GM19452 (cell line): ENCODE measurements around the gene ADIPOR2.

Experiments used
- ATAC-seq: cut with Tn5 transposase; IDR thresholded peaks from one replicate; pipeline ENCODE4 v1.9.1; 2021; ENCODE audit not compliant: unreplicated experiment

ADIPOR2 gene

DNA sequence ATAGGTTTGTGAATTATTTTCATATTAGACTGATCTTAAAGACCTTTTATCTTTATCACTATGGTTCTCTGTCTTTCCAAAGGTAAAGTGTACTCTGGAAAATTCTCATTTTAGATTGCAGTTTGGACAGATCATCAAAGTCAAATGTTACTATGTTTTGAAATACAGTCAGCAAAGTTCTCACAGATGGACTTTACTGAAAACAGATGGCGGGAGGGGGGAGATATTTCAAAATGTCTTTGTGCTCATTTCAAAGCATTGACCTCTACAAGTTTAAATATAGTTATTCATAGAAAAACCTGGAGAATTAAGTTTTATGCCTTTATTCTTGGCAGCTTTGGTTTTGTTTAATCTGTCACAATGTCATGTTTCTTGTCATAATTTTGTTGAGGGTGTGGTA lies 77.7 kb downstream of the ADIPOR2 start:
- ATAC-seq: no peak

DNA sequence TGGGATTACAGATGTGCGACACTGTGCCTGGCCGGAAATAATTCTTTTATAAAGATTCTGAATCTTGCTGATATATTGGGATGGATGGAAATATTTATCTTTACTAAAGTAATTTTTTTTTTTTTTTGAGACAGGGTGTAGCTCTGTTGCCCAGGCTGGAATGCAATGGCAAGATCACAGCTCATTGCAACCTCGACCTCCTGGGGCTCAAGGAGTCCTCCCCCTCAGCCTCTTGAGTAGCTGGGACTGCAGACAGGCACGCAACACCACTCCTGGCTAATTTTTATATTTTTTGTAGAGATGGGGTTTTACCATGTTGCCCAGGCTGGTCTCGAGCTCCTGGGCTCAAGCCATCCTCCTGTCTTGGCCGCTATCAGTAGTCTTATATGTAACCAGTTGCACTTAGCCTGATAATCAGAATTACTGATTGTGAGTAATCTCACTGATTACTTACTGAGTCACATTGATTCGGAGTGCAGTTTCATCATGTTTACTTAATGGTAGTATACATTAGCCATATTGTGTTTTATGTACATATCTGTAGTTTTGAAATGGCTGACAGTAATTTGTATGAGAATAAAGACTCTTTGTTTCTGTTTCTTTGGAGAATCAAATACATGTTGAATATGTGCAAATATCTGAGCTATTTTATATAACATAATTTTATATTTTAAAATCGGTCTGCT lies 79.1 kb downstream of the ADIPOR2 start:
- no peak for ATAC-seq

DNA sequence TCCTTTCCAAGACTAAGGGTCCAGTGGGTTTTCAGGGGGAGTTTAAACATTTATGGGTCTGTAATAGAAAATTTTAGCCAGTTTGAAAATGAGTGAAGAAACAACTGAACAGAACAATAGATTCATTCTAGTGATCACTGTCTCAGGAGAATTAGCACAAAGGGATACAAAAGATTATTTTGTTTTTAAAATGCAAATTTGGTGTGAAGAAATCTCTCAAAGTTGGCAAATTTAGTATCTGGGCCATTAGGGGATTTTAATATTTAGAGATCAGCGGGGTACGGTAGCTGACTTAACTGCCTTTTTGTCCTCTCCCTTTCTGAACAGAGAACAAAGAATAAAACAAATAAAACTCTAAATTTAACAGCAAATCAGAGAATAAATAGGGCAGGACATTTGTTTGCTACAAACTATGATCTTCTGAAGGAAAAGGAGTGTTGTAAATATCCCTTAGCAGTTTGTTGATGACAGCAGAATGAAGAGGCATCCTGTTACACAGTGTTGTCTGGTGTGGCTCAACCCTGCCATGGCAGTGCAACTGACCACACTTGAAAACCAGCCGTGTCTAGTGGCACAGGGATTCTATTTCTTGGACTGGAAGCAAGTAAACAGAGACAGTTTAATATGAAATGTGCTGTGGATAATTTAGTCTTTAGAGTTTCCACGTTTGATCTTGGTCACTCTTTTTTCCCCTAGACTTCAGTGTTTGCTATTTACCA lies 83.2 kb downstream of the ADIPOR2 start:
- ATAC-seq: no peak

DNA sequence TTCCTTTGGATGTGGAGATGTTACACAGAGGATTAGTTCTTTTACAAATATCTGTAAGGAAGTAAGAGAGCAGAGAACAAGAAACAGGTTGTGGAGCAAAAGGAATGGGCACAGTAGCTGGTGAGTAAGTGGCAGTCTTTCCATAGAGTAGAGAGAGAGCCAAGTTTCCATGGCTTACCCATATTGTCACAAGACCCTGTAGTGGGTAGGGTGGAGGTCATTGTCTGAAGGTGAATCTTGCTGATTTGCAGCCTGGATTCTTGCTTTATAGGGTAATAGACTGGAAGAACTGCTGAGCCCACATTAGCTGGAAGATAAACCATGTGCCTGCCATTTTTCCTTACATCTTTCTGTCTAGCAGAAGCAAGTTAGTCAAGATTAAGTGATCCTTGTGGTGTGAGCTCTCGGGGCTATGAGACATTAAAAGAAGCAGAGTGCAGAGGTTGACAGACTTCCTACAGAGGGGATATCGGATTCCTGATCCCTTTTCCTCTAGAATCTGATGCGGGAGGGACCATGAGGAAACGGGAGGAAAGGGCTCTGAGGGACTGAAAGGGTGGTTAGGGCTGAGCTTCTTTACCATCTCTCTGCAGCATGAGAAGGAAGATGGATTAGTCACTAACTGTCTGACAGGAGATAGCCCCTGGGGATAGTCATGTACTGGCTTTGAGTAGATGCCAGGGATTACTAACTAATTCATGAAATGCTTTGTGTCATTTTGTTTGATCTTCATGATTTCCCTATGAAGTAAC lies 85.5 kb downstream of the ADIPOR2 start:
- no peak for ATAC-seq

DNA sequence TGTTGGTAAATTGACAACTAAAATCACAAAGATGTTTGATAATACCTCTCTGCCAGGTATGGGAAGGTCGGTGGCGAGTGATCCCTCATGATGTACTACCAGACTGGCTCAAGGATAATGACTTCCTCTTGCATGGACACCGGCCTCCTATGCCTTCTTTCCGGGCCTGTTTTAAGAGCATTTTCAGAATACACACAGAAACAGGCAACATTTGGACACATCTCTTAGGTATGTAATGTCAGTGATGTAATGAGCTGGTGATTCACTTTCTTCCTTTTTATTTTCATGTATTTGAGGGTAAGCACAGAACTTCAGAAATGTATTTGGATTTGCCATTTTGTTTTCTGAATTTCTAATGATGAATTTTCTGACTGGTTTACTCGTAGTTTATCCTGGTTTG lies 86.9 kb downstream of the ADIPOR2 start:
- no peak for ATAC-seq

DNA sequence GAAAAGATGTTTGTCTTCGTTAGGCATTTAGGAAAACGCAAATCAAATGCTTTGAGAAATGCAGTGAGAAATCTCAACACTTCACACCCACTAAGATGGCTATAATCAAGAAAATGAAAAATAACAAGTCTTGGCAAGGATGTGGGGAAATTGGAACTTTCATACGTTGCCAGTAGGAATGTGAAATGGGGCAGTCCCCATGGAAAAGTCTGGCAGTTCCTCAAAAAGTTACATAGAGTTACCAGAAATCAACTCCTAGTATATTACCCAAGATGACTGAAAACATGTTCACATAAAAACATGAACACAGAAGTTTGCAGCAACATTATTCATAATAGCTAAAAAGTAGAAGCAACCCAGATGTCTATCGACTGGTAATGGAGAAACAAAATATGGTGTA lies 88.0 kb downstream of the ADIPOR2 start:
- no peak for ATAC-seq

DNA sequence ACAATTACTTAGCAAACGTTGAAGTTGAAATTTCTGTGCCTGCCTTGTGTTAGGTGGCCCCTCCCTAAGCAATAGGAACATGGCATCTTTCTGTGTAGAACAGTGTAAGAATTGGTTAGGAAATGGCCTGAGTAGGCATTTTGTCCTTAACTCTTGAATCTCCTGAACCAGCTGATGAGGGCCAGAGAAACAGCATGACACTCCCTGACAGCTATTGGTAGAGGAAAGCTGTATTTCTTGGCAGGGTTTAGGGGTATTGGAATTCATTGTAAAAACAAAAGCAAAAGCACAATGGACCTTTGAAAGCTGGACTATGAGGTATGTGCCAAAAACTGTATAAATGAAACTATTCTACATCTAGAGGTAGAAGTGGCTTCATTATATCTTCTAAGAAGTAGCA lies 88.9 kb downstream of the ADIPOR2 start:
- ATAC-seq: no peak

DNA sequence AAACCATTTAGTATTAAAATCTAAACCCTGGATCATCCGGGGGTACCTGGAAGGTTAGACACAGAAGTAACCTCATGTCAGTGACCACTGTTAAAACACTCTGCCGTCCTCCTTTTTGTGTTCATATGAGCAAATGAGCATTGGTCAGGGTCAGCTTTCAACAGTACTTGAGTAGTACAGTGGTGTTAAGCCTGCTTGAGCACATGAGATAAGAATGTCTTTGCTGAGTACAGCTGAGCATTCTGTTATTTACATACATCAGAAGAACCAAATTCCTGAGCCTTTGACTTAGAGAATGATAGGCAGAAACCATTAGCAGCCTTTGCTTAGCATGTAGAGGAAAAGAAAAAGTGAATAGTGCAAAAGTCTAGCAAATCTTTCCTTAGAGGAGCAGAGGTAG lies 90.9 kb downstream of the ADIPOR2 start:
- ATAC-seq: no peak

DNA sequence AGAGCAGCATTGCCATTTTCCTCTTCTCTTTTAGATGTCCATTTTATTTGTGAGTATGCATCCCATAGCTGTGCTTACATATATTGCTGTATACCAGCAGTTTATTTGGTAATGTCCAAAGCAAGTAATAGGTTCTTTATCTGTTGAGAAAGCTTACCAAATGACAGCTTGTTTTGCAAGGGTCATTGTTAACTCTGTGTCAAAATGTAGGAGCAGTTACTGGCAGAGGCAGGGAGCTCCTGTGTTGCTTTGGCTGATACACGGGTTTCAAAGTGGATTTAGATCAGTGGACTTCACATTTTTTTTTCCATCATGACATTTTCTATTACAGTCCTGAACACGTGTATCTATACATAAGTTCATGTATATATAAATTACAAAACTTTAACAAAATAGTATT lies 91.3 kb downstream of the ADIPOR2 start:
- ATAC-seq: no peak

DNA sequence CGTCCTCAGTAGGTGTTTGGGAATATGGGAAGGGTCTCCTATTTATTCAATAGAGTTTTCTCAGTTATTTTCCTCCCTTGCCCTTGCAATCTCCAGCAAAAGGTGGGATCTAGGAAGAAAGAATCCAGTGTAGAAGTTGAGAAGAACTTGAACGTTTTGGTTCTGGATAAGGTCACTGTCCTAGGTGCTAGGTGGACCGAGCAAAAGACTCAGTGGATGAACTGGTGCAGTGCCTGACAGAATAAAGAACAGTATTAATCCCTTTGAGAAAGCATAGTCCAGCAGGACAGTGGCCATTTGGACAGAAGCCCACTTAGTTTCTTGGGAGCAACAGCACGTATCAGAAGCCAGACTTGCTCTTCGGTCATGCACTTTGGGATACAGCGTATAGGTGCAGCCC lies 96.8 kb downstream of the ADIPOR2 start:
- ATAC-seq: no peak

DNA sequence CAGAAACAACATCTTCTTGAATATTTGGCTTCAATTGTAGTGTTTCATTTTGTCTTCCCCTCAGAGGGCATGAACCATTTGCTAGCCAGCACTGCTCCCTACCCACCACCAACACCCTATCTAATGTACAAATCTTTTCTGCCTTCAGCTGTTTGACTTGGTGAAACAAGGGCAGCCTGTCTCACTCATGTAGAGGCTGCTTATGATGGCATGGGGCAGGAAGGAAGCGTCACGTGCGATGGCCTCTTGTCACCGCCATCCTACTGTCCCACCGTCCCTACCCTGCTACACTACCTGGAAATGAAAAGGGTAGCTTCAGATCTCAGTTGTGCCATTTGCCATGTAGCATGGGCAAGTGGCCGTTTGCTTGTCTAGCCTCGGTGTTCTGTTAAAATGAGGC lies 99.6 kb downstream of the ADIPOR2 start:
- ATAC-seq: no peak

DNA sequence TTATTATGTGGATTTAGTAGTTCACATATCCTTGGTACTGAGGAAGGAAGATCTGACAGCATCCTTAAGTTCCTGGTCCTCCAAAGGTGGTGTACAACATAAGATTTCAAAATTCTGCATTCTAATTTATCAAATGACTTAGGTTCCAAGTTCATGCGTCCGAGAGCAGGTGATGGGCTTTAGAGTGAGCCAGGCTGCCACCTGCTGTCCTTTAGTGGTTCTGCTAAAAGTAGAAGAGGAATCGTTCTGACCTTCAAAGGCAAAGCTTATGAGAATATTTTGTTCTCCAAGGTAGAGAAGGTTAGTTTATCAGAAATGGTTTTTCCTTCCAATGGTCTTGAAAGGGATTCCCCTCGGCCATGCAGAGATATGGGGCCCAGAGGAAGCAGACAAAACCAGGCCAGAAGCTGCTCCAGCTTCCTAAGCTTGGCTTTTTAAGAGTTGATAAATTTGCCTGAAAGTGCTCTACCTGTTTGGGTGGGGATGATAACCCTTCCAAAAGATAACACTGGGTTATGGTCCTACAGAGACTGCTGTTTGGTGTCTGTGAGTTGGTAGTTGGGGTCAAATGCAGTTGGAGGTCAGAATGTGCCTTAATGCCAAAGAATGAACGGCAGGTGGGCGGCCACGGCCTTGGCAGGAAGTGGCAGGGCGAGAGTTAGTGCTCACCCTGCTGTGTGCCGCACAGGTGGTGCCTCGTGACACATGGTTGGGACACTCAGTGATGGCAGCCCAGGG lies 100.4 kb downstream of the ADIPOR2 start:
- ATAC-seq: no peak

DNA sequence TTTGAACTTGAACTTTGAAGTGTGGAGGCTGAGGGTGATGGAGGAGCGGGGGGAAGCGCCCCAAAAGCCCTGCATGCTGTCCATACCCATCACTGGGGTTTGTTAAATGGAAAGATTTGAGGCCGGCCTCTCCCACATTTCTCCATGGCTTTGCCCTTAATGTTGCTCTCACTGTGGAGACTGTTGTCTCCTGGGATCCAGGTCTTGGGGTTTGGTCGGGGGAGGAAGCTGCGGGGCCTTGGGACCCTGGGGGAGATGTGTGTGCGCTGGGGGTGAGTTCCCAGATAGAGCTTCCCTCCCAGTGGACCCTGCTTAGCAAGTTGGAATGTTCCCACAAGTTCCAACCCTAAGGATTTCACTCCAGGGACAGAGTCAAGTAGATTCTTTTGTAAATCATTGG lies 101.5 kb downstream of the ADIPOR2 start:
- no peak for ATAC-seq

DNA sequence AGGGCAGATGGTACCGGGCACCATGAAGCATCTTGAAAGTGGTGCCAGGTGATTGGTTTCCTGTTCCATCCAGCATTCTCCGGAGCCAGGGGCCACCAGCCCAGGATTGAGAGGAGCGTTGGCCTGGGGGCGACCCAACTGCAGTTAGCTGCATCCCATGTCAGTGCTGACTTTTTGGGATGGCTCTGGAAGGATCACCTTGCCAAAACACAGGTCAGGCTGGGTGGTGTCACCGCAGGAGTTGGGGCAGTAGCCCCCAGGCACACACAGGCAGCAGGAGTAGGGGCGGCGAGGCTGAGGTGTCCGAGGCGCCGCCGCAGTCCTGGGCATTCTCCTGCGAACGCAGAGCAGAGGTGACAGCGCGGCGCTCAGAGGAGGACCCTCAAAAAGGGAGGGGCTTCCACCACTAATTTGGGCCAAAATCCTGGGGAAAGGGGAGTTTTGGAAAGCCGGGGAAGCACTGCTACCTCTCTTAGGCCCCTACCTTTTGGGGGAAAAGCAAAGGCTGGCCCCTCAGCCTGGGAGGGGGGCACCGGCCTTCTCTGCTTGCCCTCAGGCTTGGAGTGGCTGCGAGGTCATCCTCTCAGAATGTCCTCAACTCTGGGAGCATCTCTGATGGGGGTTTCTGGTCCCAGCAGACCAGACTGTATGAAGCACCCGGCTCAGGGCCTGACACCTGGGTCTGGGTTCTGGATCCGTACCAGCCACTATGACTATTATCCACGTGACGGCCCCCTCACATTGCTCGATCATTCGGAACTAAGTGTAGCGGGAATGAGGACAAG lies 102.7 kb downstream of the ADIPOR2 start:
- ATAC-seq: no peak

DNA sequence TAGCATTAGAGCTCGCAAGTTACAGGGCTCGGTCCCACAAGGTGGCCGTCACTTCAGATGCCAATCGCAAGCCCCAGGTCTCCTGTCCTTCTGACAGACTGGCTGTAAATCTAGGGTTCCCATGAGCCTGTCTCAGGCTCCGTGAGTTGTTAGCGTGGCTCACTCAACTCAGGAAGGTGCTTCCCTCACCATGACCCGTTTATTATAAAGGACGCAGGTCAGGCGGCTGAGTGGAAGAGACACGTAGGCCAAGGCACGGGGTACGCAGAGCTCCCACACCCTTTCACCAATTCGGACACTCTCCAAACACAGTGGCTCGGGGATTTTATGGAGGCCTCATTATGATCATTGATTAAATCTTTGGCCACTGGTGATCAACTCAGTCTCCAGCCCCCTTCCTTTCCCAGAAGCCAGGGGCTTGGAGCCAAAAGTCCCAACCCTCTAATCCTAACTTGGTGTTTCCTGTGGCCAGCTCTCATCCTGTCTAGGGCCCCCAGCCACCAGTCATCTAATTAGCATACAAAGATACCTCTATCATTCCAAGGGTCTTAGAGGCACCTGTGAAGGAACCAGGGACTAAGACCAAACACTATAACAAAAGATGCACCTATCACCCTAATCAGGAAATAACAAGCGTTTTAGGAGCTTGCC lies 103.7 kb downstream of the ADIPOR2 start:
- no peak for ATAC-seq

DNA sequence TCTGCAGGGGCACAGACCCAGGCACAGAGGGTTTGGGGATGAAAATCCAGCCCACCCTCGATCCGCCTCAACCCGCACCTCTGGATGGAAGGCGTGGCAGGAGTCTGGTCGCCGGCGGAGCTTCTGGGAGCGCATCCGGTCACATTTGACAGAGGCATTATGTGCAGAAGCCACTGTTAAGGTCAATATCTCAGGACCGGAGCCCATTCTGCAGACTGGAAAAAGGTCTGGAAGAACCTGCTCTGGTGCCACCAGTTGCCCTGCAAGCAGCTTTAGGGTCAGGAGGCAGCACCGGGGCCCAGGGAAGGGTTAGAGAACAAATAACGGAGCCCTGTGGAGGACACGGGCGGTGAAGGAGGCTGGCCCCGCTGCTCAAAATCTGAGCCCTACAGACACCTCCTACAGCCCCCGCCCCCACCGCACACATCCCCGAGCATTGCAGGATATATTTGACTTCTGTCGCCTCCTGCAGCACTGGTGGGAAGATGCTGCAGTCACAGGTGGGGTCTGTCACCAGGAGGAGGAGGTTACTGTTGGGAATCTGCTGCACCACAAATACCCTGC lies 104.4 kb downstream of the ADIPOR2 start:
- no peak for ATAC-seq

DNA sequence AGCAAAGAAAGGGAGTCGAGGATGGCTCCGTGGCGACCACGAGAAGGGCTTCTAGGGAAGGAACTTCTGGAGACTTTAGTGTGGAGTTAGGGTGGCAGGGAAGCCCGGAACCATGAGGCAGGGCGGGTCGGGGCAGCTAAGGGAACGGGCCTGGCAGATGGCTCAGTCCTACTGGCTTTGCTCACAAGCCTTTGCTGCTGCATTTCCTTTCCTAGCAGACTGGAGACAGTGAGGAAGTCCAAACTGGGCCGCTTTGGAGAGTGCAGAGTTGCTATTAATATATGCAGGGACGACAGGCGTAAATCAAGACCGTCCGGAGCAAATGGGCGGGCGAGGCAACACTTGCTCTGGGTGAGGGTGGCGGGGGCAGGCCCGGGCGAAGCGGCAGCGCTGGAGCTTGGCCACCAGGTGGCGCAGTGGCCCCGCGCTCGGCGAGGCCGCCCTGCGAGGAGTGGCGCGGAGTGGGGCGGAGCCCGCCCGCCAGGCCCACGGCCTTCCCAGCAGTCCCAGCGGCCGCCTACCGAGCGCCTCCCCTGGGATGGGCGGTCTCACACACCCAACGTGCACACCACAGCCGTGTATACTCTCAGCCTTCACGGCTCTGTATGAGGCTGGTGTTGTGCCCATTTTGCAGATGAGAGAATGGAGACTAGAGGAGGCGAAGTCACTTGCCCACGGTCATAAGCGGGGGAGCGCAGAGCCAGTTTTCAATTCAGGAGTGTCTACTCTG lies 105.1 kb downstream of the ADIPOR2 start:
- peak; percentile 94 for ATAC-seq

DNA sequence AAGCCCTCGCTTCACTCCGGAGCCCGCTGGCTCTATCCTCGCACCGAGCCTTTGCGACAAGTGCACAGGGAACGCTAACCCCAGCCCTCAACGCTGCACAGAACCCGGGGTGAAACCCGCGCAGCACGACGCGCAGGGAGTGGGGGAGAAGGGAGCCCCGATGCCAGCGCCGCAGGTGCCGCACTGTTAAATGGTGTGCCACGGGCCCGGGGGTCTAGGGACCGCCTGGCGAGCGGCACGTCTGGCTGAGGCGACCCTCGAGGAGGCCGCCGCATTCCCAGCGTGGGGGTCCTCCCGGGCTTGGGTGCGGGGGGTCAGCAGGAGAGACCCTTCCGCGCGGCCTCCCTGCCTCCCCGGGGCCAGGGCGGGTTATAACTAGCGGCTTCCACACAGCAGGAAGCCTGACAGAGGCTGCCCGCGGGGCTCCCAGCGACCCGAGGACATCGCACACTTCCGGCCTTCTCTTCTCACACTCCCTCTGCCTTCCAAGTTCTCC lies 105.7 kb downstream of the ADIPOR2 start:
- peak; percentile 31 for ATAC-seq
